Measurements from ENCODE around the gene NTRK3.

DNA sequence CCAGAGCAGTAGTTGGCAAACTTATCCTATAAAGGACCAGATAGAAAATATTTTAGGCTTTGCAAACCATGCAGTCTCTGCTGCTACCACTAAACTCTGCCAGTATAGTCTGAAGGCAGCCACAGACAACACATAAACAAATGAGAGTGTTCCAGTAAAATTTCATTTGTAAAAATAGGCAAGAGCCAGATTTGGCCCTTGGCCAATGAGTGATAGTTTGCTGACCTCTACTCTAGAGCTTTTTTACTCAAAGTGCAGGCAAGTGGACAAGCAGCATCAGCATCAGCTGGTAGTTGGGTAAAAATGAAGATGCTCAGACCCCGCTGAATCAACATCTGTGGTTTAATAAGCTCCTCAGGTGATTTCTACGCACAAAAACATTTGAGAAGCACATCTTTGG is 269.8 kb downstream of the NTRK3 start:
- TF ChIP-seq POLR2AphosphoS5 (IDR thresholded peaks at IDR 0.05; ENCODE audit: low read depth, low read length) (no peak), EZH2 (IDR thresholded peaks at IDR 0.05; ENCODE audit: low read depth, low read length, severe bottlenecking) (no peak), JUND (IDR thresholded peaks at IDR 0.05; ENCODE audit: low read length) (no peak), SIN3A (conservative IDR thresholded peaks at IDR 0.05 in 1 of 2, IDR thresholded peaks at IDR 0.05 in 1 of 2; ENCODE audit: low read depth in 1 of 2, low read length in 2 of 2) (no peak), GABPA (IDR thresholded peaks at IDR 0.05; ENCODE audit: borderline replicate concordance, insufficient read depth, low read length) (no peak), TBP (IDR thresholded peaks at IDR 0.05; ENCODE audit: low read depth, low read length) (no peak)
- TF ChIP-seq, protein P1, sequence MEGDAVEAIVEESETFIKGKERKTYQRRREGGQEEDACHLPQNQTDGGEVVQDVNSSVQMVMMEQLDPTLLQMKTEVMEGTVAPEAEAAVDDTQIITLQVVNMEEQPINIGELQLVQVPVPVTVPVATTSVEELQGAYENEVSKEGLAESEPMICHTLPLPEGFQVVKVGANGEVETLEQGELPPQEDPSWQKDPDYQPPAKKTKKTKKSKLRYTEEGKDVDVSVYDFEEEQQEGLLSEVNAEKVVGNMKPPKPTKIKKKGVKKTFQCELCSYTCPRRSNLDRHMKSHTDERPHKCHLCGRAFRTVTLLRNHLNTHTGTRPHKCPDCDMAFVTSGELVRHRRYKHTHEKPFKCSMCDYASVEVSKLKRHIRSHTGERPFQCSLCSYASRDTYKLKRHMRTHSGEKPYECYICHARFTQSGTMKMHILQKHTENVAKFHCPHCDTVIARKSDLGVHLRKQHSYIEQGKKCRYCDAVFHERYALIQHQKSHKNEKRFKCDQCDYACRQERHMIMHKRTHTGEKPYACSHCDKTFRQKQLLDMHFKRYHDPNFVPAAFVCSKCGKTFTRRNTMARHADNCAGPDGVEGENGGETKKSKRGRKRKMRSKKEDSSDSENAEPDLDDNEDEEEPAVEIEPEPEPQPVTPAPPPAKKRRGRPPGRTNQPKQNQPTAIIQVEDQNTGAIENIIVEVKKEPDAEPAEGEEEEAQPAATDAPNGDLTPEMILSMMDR (IDR thresholded peaks at IDR 0.05; ENCODE audit: control extremely low read depth in 1 of 3, insufficient read depth in 1 of 3, low read depth in 1 of 3, low read length in 3 of 3) = no peak
